Tibial artery (tissue), 4 donors: Measurements from ENCODE around the gene DLG4.
"Not testable (repeated sequence)": the region's sequence is repeated elsewhere in the genome, so short reads cannot be mapped to it uniquely, and the experiment has no call there.

Experiments used
- DNase-seq, 2 donors: peaks; one replicate each; pipeline ENCODE4 v3.0.0-alpha.2; 2019
- H3K27ac ChIP-seq, 2 donors: fragments of 200-600 bp; sonication (generic) in 1 of 2; 1 replicate in 1 of 2; 2 replicates in 1 of 2; pipeline ENCODE4 v1.5.1; 2018 to 2019; ENCODE audit warnings: mild to moderate bottlenecking in 1 of 2
- H3K27me3 ChIP-seq, 2 donors: fragments of 200-600 bp; sonication (generic) in 1 of 2; one replicate each; pipeline versions ENCODE4 v1.5.1 to v1.6.0; 2016 to 2019
- H3K36me3 ChIP-seq, 3 donors: fragments of 200-600 bp; sonication (generic) in 2 of 3; one replicate each; pipeline ENCODE4 v1.5.1; 2016 to 2019; ENCODE audit warnings: mild to moderate bottlenecking in 2 of 3
- H3K4me1 ChIP-seq, 4 donors: fragments of 200-600 bp; sonication (generic) in 2 of 4; 1 replicate in 3 of 4; 2 replicates in 1 of 4; pipeline ENCODE4 v1.5.1; 2016 to 2019
- H3K4me3 ChIP-seq, 2 donors: fragments of 200-600 bp; sonication (generic) in 1 of 2; 1 replicate in 1 of 2; 2 replicates in 1 of 2; pipeline ENCODE4 v1.5.1; 2018 to 2019; ENCODE audit warnings: mild to moderate bottlenecking in 2 of 2
- H3K9me3 ChIP-seq, 3 donors: fragments of 200-600 bp; sonication (generic) in 1 of 3; one replicate each; pipeline ENCODE4 v1.5.1; 2016 to 2019
- CTCF ChIP-seq, 2 experiments: fragments of 200-600 bp in 1 of 2; fragments of 450-650 bp in 1 of 2; IDR thresholded peaks; one replicate each; pipeline ENCODE4 v1.5.1; 2017 to 2019; ENCODE audit warnings: antibody characterized with exemption in 2 of 2, mild to moderate bottlenecking in 1 of 2, moderate library complexity in 1 of 2
- intact Hi-C: fragments of 100-400 bp; cut with DNase I; formaldehyde crosslinking; loops from one replicate; pipeline ENCODE4 v1.15.0; 2023; ENCODE audit warnings: low total_unique reads

The DLG4 gene

DNA sequence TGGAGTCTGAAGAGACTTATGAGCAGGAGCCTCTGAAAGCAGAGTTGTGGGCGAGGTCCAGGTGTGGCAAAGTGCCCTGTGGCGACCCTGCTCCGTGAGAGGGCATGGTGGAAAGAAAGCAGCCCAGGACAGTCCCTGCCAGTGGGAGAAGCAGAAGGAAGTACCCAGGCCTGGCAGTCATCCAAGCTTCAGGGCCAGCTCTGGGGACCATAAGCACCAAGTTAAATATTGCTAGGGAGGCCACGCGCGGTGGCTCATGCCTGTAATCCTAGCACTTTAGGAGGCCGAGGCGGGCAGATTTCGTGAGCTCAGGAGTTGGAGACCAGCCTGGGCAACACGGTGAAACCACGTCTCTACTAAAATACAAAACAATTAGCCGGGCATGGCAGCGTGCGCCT is 35.5 kb downstream of the DLG4 start:
- peaks cover 0 to 6% of the 10 kb centered on the region in 2 donors for H3K27me3 ChIP-seq
- H3K4me3 ChIP-seq, result no peak overlapping the region
- no peak for TF ChIP-seq CTCF (IDR thresholded peaks at IDR 0.05)
- intact Hi-C loops, result no loop called here
- no peaks in the 10 kb centered on the region for H3K4me1 ChIP-seq
- H3K27ac ChIP-seq, result no peak overlapping the region
- H3K36me3 ChIP-seq, result no peaks in the 10 kb centered on the region
- H3K9me3 ChIP-seq, result no peaks in the 10 kb centered on the region
- DNase-seq, result peak in 1 of 2 donors; percentile 68

- no peak for DNase-seq
- Histone ChIP-seq H3K4me1 (no peaks in the 10 kb centered on the region), H3K27me3 (peaks cover 0 to 10% of the 10 kb centered on the region in 2 donors), H3K36me3 (no peaks in the 10 kb centered on the region), H3K27ac (no peak overlapping the region), H3K9me3 (no peaks in the 10 kb centered on the region), H3K4me3 (no peak overlapping the region)
- no peak for TF ChIP-seq CTCF (IDR thresholded peaks at IDR 0.05)
- intact Hi-C loops, result no loop called here
These were observed 36.1 kb downstream of the DLG4 start for GRCh38 chr17:7183433-7184090.

- Histone ChIP-seq H3K4me1 (peaks cover 0 to 11% (median 9%) of the 10 kb centered on the region in 4 donors), H3K27me3 (peaks cover 0 to 23% of the 10 kb centered on the region in 2 donors)
- H3K4me3 ChIP-seq, H3K27ac ChIP-seq, DNase-seq, H3K36me3 ChIP-seq, intact Hi-C loops, H3K9me3 ChIP-seq: not testable (repeated sequence)
These were observed 37.5 kb downstream of the DLG4 start for GRCh38 chr17:7182101-7182500.

- intact Hi-C loops, result no loop called here
- H3K4me3 ChIP-seq, result no peak within 1 kb of the TSS
- no peaks in the 10 kb centered on the region for H3K9me3 ChIP-seq
- peak in 1 of 2 donors; percentile 23 for DNase-seq
- peaks cover 0 to 15% (median 12%) of the 10 kb centered on the region in 4 donors for H3K4me1 ChIP-seq
- H3K27me3 ChIP-seq, result peaks cover 0 to 48% of the 10 kb centered on the region in 2 donors
- H3K36me3 ChIP-seq, result no peaks in the 10 kb centered on the region
- TF ChIP-seq CTCF (IDR thresholded peaks at IDR 0.05), result no peak
- no peak within 1 kb of the TSS for H3K27ac ChIP-seq
These were observed 40.0 kb downstream of the DLG4 start, which contains the start of gene ASGR1 for GRCh38 chr17:7179317-7180254. TSS of gene ASGR1 (minus strand) at chr17:7179370. CDS start at chr17:7178563, 807 bp downstream.

DNA sequence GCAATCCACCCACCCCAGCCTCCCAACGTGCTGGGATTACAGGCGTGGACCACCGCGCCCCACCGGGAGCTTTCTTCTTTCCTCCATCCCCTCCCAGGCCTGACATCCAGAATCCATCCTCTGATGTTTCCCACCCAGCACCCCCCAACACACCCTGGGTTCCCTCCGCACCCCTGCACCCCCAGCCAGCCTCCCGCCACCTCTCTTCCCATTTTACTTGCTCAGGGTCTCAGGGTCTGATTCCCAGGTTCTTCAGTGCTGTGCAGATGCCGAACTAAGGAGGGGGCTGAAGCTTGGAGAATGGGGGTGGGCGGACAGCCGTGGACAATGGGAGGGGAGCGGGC is 40.7 kb downstream of the DLG4 start:
- Histone ChIP-seq H3K36me3 (no peaks in the 10 kb centered on the region), H3K27ac (no peak overlapping the region), H3K9me3 (no peaks in the 10 kb centered on the region), H3K27me3 (peaks cover 0 to 55% of the 10 kb centered on the region in 2 donors), H3K4me1 (peaks cover 0 to 15% (median 12%) of the 10 kb centered on the region in 4 donors), H3K4me3 (no peak overlapping the region)
- TF ChIP-seq CTCF (IDR thresholded peaks at IDR 0.05), result no peak
- DNase-seq, result no peak
- intact Hi-C loops, result no loop called here

GRCh38 chr17:7177954-7178477 is 41.6 kb downstream of the DLG4 start:
- DNase-seq, result no peak
- no peak for TF ChIP-seq CTCF (IDR thresholded peaks at IDR 0.05)
- intact Hi-C loops, result no loop called here
- Histone ChIP-seq H3K27ac (no peak overlapping the region), H3K36me3 (no peaks in the 10 kb centered on the region), H3K4me1 (peaks cover 0 to 15% (median 12%) of the 10 kb centered on the region in 4 donors), H3K27me3 (peaks cover 0 to 64% of the 10 kb centered on the region in 2 donors), H3K4me3 (peak overlapping the region in 1 of 2 donors; percentile 15), H3K9me3 (no peaks in the 10 kb centered on the region)
